Ramos (cell line): Measurements from ENCODE around the gene UGT1A7.

Experiments used
- in situ Hi-C: fragments of 300-500 bp; cut with MboI; formaldehyde crosslinking; loops from one replicate; pipeline ENCODE4 v1.14.3; 2022; ENCODE audit warnings: low sequenced_read_pairs; ENCODE audit not compliant: unreplicated experiment

UGT1A7 gene

GRCh38 chr2:233793465-233794127, 111.9 kb downstream of the UGT1A7 start:
- in situ Hi-C loops = no loop called here

- in situ Hi-C loops = no loop called here
Measured at GRCh38 chr2:233794128-233794658, 112.5 kb downstream of the UGT1A7 start.

DNA sequence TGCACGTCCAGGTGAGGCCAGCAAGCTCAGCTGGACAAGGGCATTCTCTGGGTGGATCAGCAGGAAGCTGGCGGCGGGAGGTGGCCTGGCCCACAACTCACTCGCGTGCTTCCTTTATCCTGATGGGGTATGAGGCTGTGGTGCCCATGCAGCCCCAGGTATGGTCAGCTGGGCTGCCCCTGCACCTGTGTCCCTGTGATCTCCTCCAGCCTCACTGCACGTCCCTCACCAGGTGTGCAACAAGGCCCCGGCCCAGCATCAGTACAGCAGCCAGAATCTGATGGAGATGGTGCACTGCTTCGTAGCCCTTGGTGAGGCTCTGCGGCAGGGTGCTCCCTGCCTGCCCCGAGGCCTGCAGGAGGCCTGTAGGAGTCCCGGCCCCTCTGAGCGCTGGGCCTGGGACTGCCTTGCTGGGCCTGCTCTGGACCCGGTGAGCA, 114.1 kb downstream of the UGT1A7 start:
- in situ Hi-C loops = no loop called here

DNA sequence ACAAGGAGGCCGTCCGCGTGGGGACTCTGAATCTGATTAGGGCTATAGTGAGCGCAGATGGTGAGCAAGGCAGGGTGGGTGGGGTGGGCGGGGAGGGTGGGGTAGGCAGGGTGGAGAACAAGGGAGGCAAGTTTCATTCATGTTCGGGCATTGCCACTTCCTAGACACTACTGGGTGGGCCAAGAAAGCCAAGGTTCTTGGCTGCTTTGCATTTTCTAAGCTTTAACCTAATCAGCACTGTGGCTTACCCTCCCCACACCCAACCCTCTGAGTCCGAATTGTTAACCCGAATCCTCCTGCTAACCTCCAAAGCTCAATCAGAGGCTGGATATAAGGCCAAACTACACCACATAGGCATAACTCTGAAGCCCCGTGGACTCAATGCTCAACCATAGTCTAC, 114.6 kb downstream of the UGT1A7 start:
- in situ Hi-C loops = no loop called here

GRCh38 chr2:233798335-233799086, 116.8 kb downstream of the UGT1A7 start:
- in situ Hi-C loops = no loop called here

DNA sequence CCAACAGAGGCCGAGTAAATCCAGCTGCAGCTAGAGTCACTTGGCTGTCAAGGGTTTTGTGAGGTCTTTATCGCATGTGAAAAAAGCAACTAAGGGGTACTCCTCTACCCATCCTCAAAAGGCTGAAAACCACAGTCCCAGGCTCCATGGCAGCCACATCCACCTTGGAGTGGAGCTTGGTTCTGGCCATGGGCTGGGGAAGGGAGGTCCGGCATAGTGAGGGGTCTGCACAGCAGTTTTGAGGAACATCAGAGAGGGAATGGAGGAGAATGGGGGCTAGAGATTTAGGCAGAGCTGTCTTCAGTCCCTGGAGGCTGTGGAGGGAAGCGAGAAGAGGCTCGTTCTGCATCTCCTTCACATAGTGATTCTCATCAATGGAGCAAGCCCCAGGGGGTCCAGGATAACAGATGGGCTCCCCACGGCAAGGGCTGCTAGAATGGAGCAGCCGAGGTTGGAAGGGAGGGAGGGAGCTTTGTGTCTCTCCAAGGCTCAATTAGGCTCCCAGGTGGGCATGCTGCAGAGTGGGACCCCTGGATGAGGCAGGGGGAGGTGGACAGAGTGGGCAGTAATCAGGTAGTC, 117.5 kb downstream of the UGT1A7 start:
- in situ Hi-C loops = no loop called here

DNA sequence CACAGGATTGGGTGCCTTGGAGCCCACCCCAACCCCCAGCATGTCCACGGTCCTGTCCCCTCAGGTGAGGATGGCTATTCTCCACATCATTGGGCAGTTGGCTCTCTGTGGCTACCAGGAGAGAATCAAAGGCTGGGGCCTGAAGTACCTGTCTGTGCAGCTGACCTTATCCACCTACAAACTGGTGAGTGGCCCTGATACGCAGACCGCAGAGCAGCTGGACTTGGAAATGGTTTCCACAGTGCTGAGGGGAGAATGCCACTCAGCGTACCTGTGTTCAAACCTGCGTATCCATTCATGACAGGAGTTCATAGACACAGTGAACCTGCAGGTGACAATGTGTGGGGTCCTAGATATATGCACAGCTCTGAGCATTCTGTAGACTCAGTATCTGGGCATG, 118.0 kb downstream of the UGT1A7 start:
- in situ Hi-C loops = no loop called here

GRCh38 chr2:233800208-233800607, 118.5 kb downstream of the UGT1A7 start:
- in situ Hi-C loops = no loop called here

GRCh38 chr2:233801357-233802131, 119.8 kb downstream of the UGT1A7 start:
- in situ Hi-C loops = no loop called here

GRCh38 chr2:233802132-233802815, 120.6 kb downstream of the UGT1A7 start:
- in situ Hi-C loops = no loop called here

DNA sequence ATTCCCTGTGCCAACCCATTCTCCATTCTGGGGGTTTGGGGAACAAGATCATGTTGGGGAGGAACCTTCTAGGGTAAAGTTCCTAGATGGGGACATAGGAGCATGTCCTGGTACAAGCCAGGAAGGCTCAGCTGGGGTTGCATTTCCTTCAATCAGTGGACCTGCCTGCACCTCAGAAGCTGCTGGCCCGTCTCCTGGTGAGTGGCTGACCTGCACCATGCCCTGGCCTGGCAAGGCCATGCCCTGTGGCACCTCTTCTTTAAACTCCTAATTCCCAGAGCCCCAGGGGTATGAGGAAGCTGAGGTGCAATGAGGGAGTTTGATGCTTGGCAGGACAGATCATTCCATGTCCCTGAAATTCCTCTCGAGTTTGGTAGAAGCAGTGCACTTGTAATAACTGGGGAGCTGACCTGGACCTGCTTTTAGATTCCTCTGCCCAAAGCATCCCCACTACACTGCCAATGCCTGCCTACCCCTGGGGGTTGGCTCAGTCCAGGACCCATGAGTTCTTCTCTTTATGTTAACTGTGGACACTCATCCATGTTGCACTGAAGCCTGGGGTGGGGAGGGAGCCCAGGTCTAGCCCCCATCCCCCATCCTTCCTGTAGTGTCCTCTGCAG, 121.7 kb downstream of the UGT1A7 start:
- in situ Hi-C loops = no loop called here

- in situ Hi-C loops = no loop called here
Measured at GRCh38 chr2:233803994-233804393, 122.3 kb downstream of the UGT1A7 start.

- in situ Hi-C loops = no loop called here
Measured at GRCh38 chr2:233807215-233807865, 125.6 kb downstream of the UGT1A7 start.

GRCh38 chr2:233807966-233808935, 126.5 kb downstream of the UGT1A7 start:
- in situ Hi-C loops = no loop called here

- in situ Hi-C loops = no loop called here
Measured at GRCh38 chr2:233810385-233810784, 128.7 kb downstream of the UGT1A7 start.

DNA sequence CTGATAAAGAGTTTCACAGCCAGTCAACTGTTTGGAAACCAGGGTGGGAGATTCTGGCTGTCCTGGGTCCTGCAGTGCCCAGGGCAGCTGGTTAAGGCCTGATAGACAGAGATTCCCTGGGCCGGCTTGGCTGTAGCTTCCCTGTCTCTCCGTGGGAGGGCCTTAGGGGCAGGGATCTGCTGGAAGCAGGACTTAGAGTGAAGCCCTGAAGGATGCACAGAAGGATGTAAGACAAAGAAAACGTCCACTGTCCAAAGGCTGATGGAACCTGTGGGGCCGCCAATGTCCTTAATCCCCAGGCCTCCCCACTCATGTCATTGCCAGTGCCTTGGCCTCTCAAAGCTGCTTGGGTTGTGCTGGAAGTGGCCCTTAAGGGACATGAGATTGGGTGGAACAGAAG, 129.4 kb downstream of the UGT1A7 start:
- in situ Hi-C loops = no loop called here

DNA sequence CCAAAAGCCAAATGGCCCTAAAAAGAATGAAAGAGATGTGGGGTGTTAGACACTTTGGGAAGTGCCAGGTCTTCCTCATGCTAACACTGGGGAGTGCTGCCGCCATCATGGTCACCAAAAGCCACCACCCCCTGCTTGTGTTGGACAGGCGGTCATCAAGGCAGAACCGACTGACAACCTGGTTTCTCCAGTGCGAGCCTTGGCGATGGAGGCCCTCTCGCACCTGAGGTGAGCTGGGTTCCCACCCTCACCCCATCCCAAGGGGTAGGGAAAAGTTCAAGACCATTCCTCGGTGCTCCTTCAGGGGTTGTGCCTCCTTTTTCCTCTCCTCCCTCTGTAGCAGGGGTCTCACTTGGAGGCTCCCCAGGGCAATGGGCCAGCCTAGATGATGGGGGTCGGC, 130.0 kb downstream of the UGT1A7 start:
- in situ Hi-C loops = no loop called here
